ENCODE results near the gene SPATA25.

Gene SPATA25

GRCh38 chr20:45933266-45934045 is 46.0 kb upstream of the SPATA25 start:
- TF ChIP-seq TAF1 (IDR thresholded peaks at IDR 0.05; ENCODE audit: low read depth): peak; percentile 27; the same call in 1 of the 2 replicates
- peak; percentile 47; the same call in 1 of the 2 replicates for TF ChIP-seq NFIC (IDR thresholded peaks at IDR 0.05)
- no peak for TF ChIP-seq RAD21 (IDR thresholded peaks at IDR 0.05; ENCODE audit: low read depth)
- no peak for TF ChIP-seq REST (IDR thresholded peaks at IDR 0.05; ENCODE audit: low read depth)
- no peak for TF ChIP-seq FOXM1 (IDR thresholded peaks at IDR 0.05; ENCODE audit: borderline replicate concordance, low read depth)
- TF ChIP-seq EP300 (IDR thresholded peaks at IDR 0.05; ENCODE audit: borderline replicate concordance): no peak
- TF ChIP-seq, protein P1, sequence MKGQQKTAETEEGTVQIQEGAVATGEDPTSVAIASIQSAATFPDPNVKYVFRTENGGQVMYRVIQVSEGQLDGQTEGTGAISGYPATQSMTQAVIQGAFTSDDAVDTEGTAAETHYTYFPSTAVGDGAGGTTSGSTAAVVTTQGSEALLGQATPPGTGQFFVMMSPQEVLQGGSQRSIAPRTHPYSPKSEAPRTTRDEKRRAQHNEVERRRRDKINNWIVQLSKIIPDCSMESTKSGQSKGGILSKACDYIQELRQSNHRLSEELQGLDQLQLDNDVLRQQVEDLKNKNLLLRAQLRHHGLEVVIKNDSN (IDR thresholded peaks at IDR 0.05): no peak
- no peak for TF ChIP-seq ZBTB7A (IDR thresholded peaks at IDR 0.05; ENCODE audit: low read depth)
- no peak for TF ChIP-seq YY1 (IDR thresholded peaks at IDR 0.05; ENCODE audit: low read depth)
- TF ChIP-seq TCF12 (IDR thresholded peaks at IDR 0.05; ENCODE audit: low read depth): no peak
- no peak for TF ChIP-seq CEBPB (IDR thresholded peaks at IDR 0.05)
- TF ChIP-seq CREB1 (IDR thresholded peaks at IDR 0.05; ENCODE audit: low read depth): no peak
- TF ChIP-seq EGR1 (IDR thresholded peaks at IDR 0.05): 0 out of 2 replicates have a peak, but pooled peaks have one; percentile 21
- TF ChIP-seq TEAD4 (IDR thresholded peaks at IDR 0.05): no peak
- TF ChIP-seq, protein P2, sequence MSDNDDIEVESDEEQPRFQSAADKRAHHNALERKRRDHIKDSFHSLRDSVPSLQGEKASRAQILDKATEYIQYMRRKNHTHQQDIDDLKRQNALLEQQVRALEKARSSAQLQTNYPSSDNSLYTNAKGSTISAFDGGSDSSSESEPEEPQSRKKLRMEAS (IDR thresholded peaks at IDR 0.05): no peak

- no peak for TF ChIP-seq YY1 (IDR thresholded peaks at IDR 0.05; ENCODE audit: low read depth)
- no peak for TF ChIP-seq TCF12 (IDR thresholded peaks at IDR 0.05; ENCODE audit: low read depth)
- no peak for TF ChIP-seq EGR1 (IDR thresholded peaks at IDR 0.05)
- no peak for TF ChIP-seq ZBTB7A (IDR thresholded peaks at IDR 0.05; ENCODE audit: low read depth)
- no peak for TF ChIP-seq NFIC (IDR thresholded peaks at IDR 0.05)
- TF ChIP-seq, protein P2 (IDR thresholded peaks at IDR 0.05): no peak
- TF ChIP-seq TAF1 (IDR thresholded peaks at IDR 0.05; ENCODE audit: low read depth): no peak
- no peak for TF ChIP-seq REST (IDR thresholded peaks at IDR 0.05; ENCODE audit: low read depth)
- no peak for TF ChIP-seq TEAD4 (IDR thresholded peaks at IDR 0.05)
These were observed 39.9 kb upstream of the SPATA25 start for GRCh38 chr20:45927071-45927878.

- no peak for TF ChIP-seq TEAD4 (IDR thresholded peaks at IDR 0.05)
- no peak for TF ChIP-seq NFIC (IDR thresholded peaks at IDR 0.05)
- no peak for TF ChIP-seq REST (IDR thresholded peaks at IDR 0.05; ENCODE audit: low read depth)
- no peak for TF ChIP-seq EP300 (IDR thresholded peaks at IDR 0.05; ENCODE audit: borderline replicate concordance)
- TF ChIP-seq, protein P1 (IDR thresholded peaks at IDR 0.05): no peak
- TF ChIP-seq EGR1 (IDR thresholded peaks at IDR 0.05): no peak
- TF ChIP-seq FOXM1 (IDR thresholded peaks at IDR 0.05; ENCODE audit: borderline replicate concordance, low read depth): no peak
- no peak for TF ChIP-seq YY1 (IDR thresholded peaks at IDR 0.05; ENCODE audit: low read depth)
- no peak for TF ChIP-seq TCF12 (IDR thresholded peaks at IDR 0.05; ENCODE audit: low read depth)
- no peak for TF ChIP-seq RAD21 (IDR thresholded peaks at IDR 0.05; ENCODE audit: low read depth)
- TF ChIP-seq CREB1 (IDR thresholded peaks at IDR 0.05; ENCODE audit: low read depth): no peak
These were observed 39.3 kb upstream of the SPATA25 start for GRCh38 chr20:45926731-45927070.

Data from Ishikawa (cell line).